HG03135 (cell line): ENCODE data around the gene PPM1M.

Source experiments
- ATAC-seq: cut with Tn5 transposase; IDR thresholded peaks from one replicate; pipeline ENCODE4 v1.9.1; 2021; ENCODE audit warnings: mild to moderate bottlenecking, moderate library complexity; ENCODE audit not compliant: unreplicated experiment

The PPM1M gene

GRCh38 chr3:52230461-52230860, 15.1 kb upstream of the PPM1M start:
- ATAC-seq: no peak

- no peak for ATAC-seq
These were observed 14.6 kb upstream of the PPM1M start for GRCh38 chr3:52230889-52231499.

- no peak for ATAC-seq
These were observed 13.9 kb upstream of the PPM1M start for GRCh38 chr3:52231502-52232278.

GRCh38 chr3:52232279-52233107, 13.1 kb upstream of the PPM1M start:
- ATAC-seq: no peak

GRCh38 chr3:52233108-52233591, 12.4 kb upstream of the PPM1M start:
- no peak for ATAC-seq

- no peak for ATAC-seq
These were observed 11.6 kb upstream of the PPM1M start for GRCh38 chr3:52233968-52234367.

GRCh38 chr3:52234516-52235447, 10.8 kb upstream of the PPM1M start:
- no peak for ATAC-seq

GRCh38 chr3:52236424-52236886, 9.1 kb upstream of the PPM1M start:
- ATAC-seq: no peak

- no peak for ATAC-seq
These were observed 8.4 kb upstream of the PPM1M start for GRCh38 chr3:52237006-52237656.

- no peak for ATAC-seq
These were observed 7.8 kb upstream of the PPM1M start for GRCh38 chr3:52237657-52238172.

- no peak for ATAC-seq
These were observed 7.3 kb upstream of the PPM1M start for GRCh38 chr3:52238193-52238760.

- peak; percentile 81 for ATAC-seq
These were observed 6.5 kb upstream of the PPM1M start, which contains the start of gene TWF2 for GRCh38 chr3:52238761-52239701. TWF2 (minus strand) TSS chr3:52239158; CDS start chr3:52239016, 142 bp downstream.

GRCh38 chr3:52240059-52240885, 5.3 kb upstream of the PPM1M start:
- ATAC-seq: no peak

- no peak for ATAC-seq
These were observed 4.6 kb upstream of the PPM1M start for GRCh38 chr3:52240886-52241370.

- ATAC-seq: no peak
These were observed 3.5 kb upstream of the PPM1M start for GRCh38 chr3:52242039-52242438.

GRCh38 chr3:52243791-52244628, 1.5 kb upstream of the PPM1M start:
- no peak for ATAC-seq
